H1 (cell line): ENCODE results near the gene BASP1. TPM values are rescaled to one million over a fixed set of nuclear protein-coding genes. Genes with fewer than 3 reads are reported as not detected.

Experiments used
- CBX5 ChIP-seq: fragments of 300-800, 300-1000 bp; sonication (generic); IDR thresholded peaks from 2 replicates; pipeline ENCODE4 v1.7.1; 2016; ENCODE audit warnings: antibody characterized with exemption, low read length, low read depth
- CHD7 ChIP-seq: fragments of 300-600 bp; sonication (generic); IDR thresholded peaks from 2 replicates; pipeline ENCODE4 v1.7.1; 2012; ENCODE audit warnings: low read length, moderate library complexity, mild to moderate bottlenecking, inconsistent platforms; ENCODE audit not compliant: insufficient replicate concordance
- JUN ChIP-seq: IDR thresholded peaks from 2 replicates; pipeline ENCODE4 v1.6.1; 2011; ENCODE audit warnings: low read depth, mild to moderate bottlenecking, improper control_type of control experiment, low read length
- PHF8 ChIP-seq: fragments of 200-600 bp; sonication (generic); conservative IDR thresholded peaks from 2 replicates; pipeline ENCODE4 v1.7.1; 2012; ENCODE audit warnings: low read depth, mild to moderate bottlenecking, inconsistent platforms, low read length, moderate library complexity
- RXRA ChIP-seq: IDR thresholded peaks from 2 replicates; pipeline ENCODE4 v1.6.1; 2011; ENCODE audit warnings: low read depth, mild to moderate bottlenecking, low read length, moderate library complexity; ENCODE audit not compliant: insufficient read depth
- SIN3A ChIP-seq, 2 experiments: IDR thresholded peaks in 1 of 2; conservative IDR thresholded peaks in 1 of 2; 2 replicates each; pipeline ENCODE4 v1.6.1; 2011 to 2012; ENCODE audit warnings: low read length in 2 of 2, improper control_type of control experiment in 1 of 2, low read depth in 1 of 2, mild to moderate bottlenecking in 1 of 2
- SUZ12 ChIP-seq: fragments of 200-600 bp; sonication (generic); IDR thresholded peaks from 2 replicates; pipeline ENCODE4 v1.6.1; 2012; ENCODE audit warnings: mild to moderate bottlenecking, inconsistent platforms, low read length, moderate library complexity, mixed read lengths
- TEAD4 ChIP-seq: IDR thresholded peaks from 2 replicates; pipeline ENCODE4 v1.6.1; 2012; ENCODE audit warnings: low read depth, low read length, inconsistent platforms, mixed read lengths
- polyA plus RNA-seq, 7 experiments: library from polyadenylated mRNA; depleted of rRNA in 3 of 7; stranded (reverse) in 5 of 7; unstranded in 2 of 7; fragments of >200 nt in 5 of 7; fragments of 200-250 nt in 2 of 7; gene quantifications; 1 replicate in 5 of 7; 2 replicates in 1 of 7; 4 replicates in 1 of 7; pipeline versions ENCODE4 v1.2.1 to v1.2.3, GENCODE V29; 2011 to 2013; ENCODE audit warnings: missing spikeins in 2 of 7, mixed read lengths in 2 of 7
- total RNA-seq: library from RNA; stranded (reverse); fragmentation: NEBNext Ultra II Directional; extraction: Animal tissue kit (Norgen Biotek cat#: 25700); gene quantifications from 2 replicates; pipeline ENCODE4 v1.2.1, GENCODE V29; 2021

BASP1 gene
- total and polyA plus RNA-seq, 2 of the 8 experiments (the other 6 are each of a cell fraction or from before 2014, with no cell fraction given) = 95.2 to 104 TPM

GRCh38 chr5:17180864-17181723, 36.3 kb upstream of the BASP1 start (continued):
- TF ChIP-seq CHD7 (no peak), PHF8 (no peak), TEAD4 (no peak), SUZ12 (no peak), RXRA (no peak), JUN (no peak), SIN3A (conservative IDR thresholded peaks at IDR 0.05 in 1 of 2, IDR thresholded peaks at IDR 0.05 in 1 of 2; ENCODE audit: low read depth in 1 of 2, low read length in 2 of 2) (no peak), CBX5 (no peak)
- TF ChIP-seq, all 59 proteins: peak for 0
